GM23338 (cell line): Measurements from ENCODE around the gene ACSL6. TPM values are rescaled to one million over a fixed set of nuclear protein-coding genes. Genes with fewer than 3 reads are reported as not detected.

Experiments used
- ATAC-seq: fragments of 200-7000 bp; cut with Tn5 transposase; 3 replicates; pipeline ENCODE4 v1.9.1; 2020
- DNase-seq: peaks from one replicate; pipeline ENCODE4 v3.0.0-alpha.2; 2015; ENCODE audit warnings: low spot score
- H2AFZ ChIP-seq: fragments of 200-600 bp; sonication (generic); 2 replicates; pipeline ENCODE4 v1.8.0; 2016; ENCODE audit warnings: antibody characterized with exemption, mild to moderate bottlenecking, moderate library complexity
- H3F3A ChIP-seq: fragments of 200-600 bp; sonication (generic); replicated peaks from 2 replicates; pipeline ENCODE4 v1.8.0; 2017; ENCODE audit warnings: antibody characterized with exemption, mixed run types, low read depth
- H3K27ac ChIP-seq: fragments of 200-600 bp; sonication (generic); 2 replicates; pipeline ENCODE4 v1.6.1; 2016; ENCODE audit warnings: low read depth
- H3K27me3 ChIP-seq: fragments of 200-600 bp; sonication (generic); 2 replicates; pipeline ENCODE4 v1.8.0; 2016; ENCODE audit warnings: mild to moderate bottlenecking, mixed run types, moderate library complexity; ENCODE audit not compliant: insufficient read depth
- H3K36me3 ChIP-seq: fragments of 200-600 bp; sonication (generic); 2 replicates; pipeline ENCODE4 v1.8.0; 2016; ENCODE audit warnings: mild to moderate bottlenecking; ENCODE audit not compliant: insufficient read depth
- H3K4me1 ChIP-seq: fragments of 200-600 bp; sonication (generic); 2 replicates; pipeline ENCODE4 v1.8.0; 2016; ENCODE audit warnings: mild to moderate bottlenecking, moderate library complexity; ENCODE audit not compliant: insufficient read depth
- H3K4me2 ChIP-seq: fragments of 200-600 bp; sonication (generic); 2 replicates; pipeline ENCODE4 v1.7.1; 2017; ENCODE audit warnings: mixed run types
- H3K4me3 ChIP-seq: fragments of 200-600 bp; sonication (generic); 2 replicates; pipeline ENCODE4 v1.6.1; 2016; ENCODE audit warnings: mixed run types
- H3K79me2 ChIP-seq: fragments of 200-600 bp; sonication (generic); replicated peaks from 2 replicates; pipeline ENCODE4 v1.8.0; 2017; ENCODE audit warnings: mild to moderate bottlenecking; ENCODE audit not compliant: insufficient read depth
- H3K9me2 ChIP-seq: fragments of 200-600 bp; sonication (generic); 2 replicates; pipeline ENCODE4 v1.8.0; 2017; ENCODE audit not compliant: insufficient read depth
- H4K20me1 ChIP-seq: fragments of 200-600 bp; sonication (generic); replicated peaks from 2 replicates; pipeline ENCODE4 v1.8.0; 2017; ENCODE audit warnings: mild to moderate bottlenecking; ENCODE audit not compliant: insufficient read depth
- H3K27ac Mint-ChIP-seq: 2 replicates; pipeline ENCODE4 v1.8.0; 2020; ENCODE audit warnings: inconsistent platforms, mild to moderate bottlenecking, moderate library complexity, mixed read lengths
- H3K27me3 Mint-ChIP-seq: 3 replicates; pipeline ENCODE4 v1.8.0; 2022; ENCODE audit warnings: low read depth, mild to moderate bottlenecking, moderate library complexity, mixed read lengths, inconsistent platforms; ENCODE audit not compliant: insufficient read depth, poor library complexity
- H3K36me3 Mint-ChIP-seq: 3 replicates; pipeline ENCODE4 v1.8.0; 2021; ENCODE audit warnings: low read depth, mild to moderate bottlenecking, inconsistent platforms, moderate library complexity, mixed read lengths
- H3K4me1 Mint-ChIP-seq: 3 replicates; pipeline ENCODE4 v1.8.0; 2020; ENCODE audit warnings: mild to moderate bottlenecking, inconsistent platforms, mixed read lengths
- H3K4me3 Mint-ChIP-seq: 3 replicates; pipeline ENCODE4 v1.8.0; 2021; ENCODE audit warnings: moderate library complexity, mild to moderate bottlenecking, inconsistent platforms, mixed read lengths
- H3K9me3 Mint-ChIP-seq: 3 replicates; pipeline ENCODE4 v1.8.0; 2020; ENCODE audit warnings: moderate library complexity, mild to moderate bottlenecking, inconsistent platforms, mixed read lengths
- CREB1 ChIP-seq: fragments of 250-450 bp; sonication (Bioruptor Pico); IDR thresholded peaks from 2 replicates; pipeline ENCODE4 v1.5.0; 2020; ENCODE audit warnings: low read depth, mild to moderate bottlenecking, moderate library complexity
- CTCF ChIP-seq, 2 experiments: fragments of 200-600 bp in 1 of 2; sonication (generic) in 1 of 2; conservative IDR thresholded peaks; 2 replicates each; pipeline versions ENCODE4 v1.5.1 to v1.6.1; 2016 to 2017; ENCODE audit warnings: antibody characterized with exemption in 2 of 2, low read depth in 2 of 2, mild to moderate bottlenecking in 2 of 2, moderate library complexity in 1 of 2
- ETS1 ChIP-seq: IDR thresholded peaks from 2 replicates; pipeline ENCODE4 v1.6.1; 2016; ENCODE audit warnings: antibody characterized with exemption
- EZH2 ChIP-seq: fragments of 200-600 bp; sonication (generic); IDR thresholded peaks from one replicate; pipeline ENCODE4 v1.8.0; 2017; ENCODE audit warnings: antibody characterized with exemption, mild to moderate bottlenecking, low read depth; ENCODE audit not compliant: unreplicated experiment
- EZH2phosphoT487 ChIP-seq: fragments of 200-600 bp; sonication (generic); IDR thresholded peaks from one replicate; pipeline ENCODE4 v1.8.1; 2018; ENCODE audit warnings: antibody characterized with exemption; ENCODE audit not compliant: unreplicated experiment
- JUNB ChIP-seq: IDR thresholded peaks from one replicate; pipeline ENCODE4 v1.6.1; 2016; ENCODE audit warnings: antibody characterized with exemption; ENCODE audit not compliant: unreplicated experiment
- NANOG ChIP-seq: IDR thresholded peaks from 2 replicates; pipeline ENCODE4 v1.6.1; 2016; ENCODE audit warnings: antibody characterized with exemption, borderline replicate concordance
- POLR2AphosphoS5 ChIP-seq: IDR thresholded peaks from 2 replicates; pipeline ENCODE4 v1.6.1; 2016; ENCODE audit warnings: antibody characterized with exemption, low read depth
- REST ChIP-seq: IDR thresholded peaks from one replicate; pipeline ENCODE4 v1.6.1; 2018; ENCODE audit warnings: antibody characterized with exemption; ENCODE audit not compliant: unreplicated experiment
- STAT1 ChIP-seq: IDR thresholded peaks from one replicate; pipeline ENCODE4 v1.6.1; 2016; ENCODE audit warnings: antibody characterized with exemption; ENCODE audit not compliant: unreplicated experiment
- ZNF114 ChIP-seq: fragments of 250-450 bp; sonication (Bioruptor Pico); IDR thresholded peaks from 2 replicates; pipeline ENCODE4 v1.5.0; 2020; ENCODE audit warnings: mild to moderate bottlenecking, moderate library complexity
- ZNF331 ChIP-seq: fragments of 250-450 bp; sonication (Bioruptor Pico); IDR thresholded peaks from 2 replicates; pipeline ENCODE4 v1.5.0; 2020; ENCODE audit warnings: low read depth, mild to moderate bottlenecking, moderate library complexity
- ZNF462 ChIP-seq: fragments of 250-450 bp; sonication (Bioruptor Pico); IDR thresholded peaks from 2 replicates; pipeline ENCODE4 v1.5.0; 2020; ENCODE audit warnings: mild to moderate bottlenecking, moderate library complexity
- polyA plus RNA-seq: library from polyadenylated mRNA; unstranded; fragments of >200 nt; fragmentation: Nextera tagmentation; extraction: Ambion mirVana; gene quantifications from 2 replicates; pipeline ENCODE4 v1.2.1, GENCODE V29; 2016
- total RNA-seq: library from RNA; depleted of rRNA; stranded (reverse); fragments of >200 nt; shearing (Covaris generic); gene quantifications from 2 replicates; pipeline ENCODE4 v1.2.3, GENCODE V29; 2014

Gene ACSL6
- total and polyA plus RNA-seq, 2 experiments from 2014 or later, result 0.76 to 3.6 TPM

- no peaks in the 10 kb centered on the region for H3K9me3 Mint-ChIP-seq
- DNase-seq, result no peak
- H3K4me1 ChIP-seq, result no peaks in the 10 kb centered on the region
- H3K4me1 Mint-ChIP-seq, result no peaks in the 10 kb centered on the region
- H3K79me2 ChIP-seq, result no peaks in the 10 kb centered on the region
- no peak overlapping the region for H3K4me3 Mint-ChIP-seq
- no peak overlapping the region for H3K27ac Mint-ChIP-seq
- H3K27me3 ChIP-seq, result no peaks in the 10 kb centered on the region
- no peaks in the 10 kb centered on the region for H4K20me1 ChIP-seq
- H3K4me2 ChIP-seq, result no peak overlapping the region
- no peak for ATAC-seq
- no peaks in the 10 kb centered on the region; the same call in 1 of the 2 replicates for H3K9me2 ChIP-seq
- no peak overlapping the region for H3K4me3 ChIP-seq
- H2AFZ ChIP-seq, result no peak overlapping the region
- no peaks in the 10 kb centered on the region for H3K36me3 Mint-ChIP-seq
- H3K27me3 Mint-ChIP-seq, result peaks cover 3% of the 10 kb centered on the region
- no peaks in the 10 kb centered on the region for H3K36me3 ChIP-seq
- no peaks in the 10 kb centered on the region for H3F3A ChIP-seq
- TF ChIP-seq ZNF462 (CRISPR knock-in tag) (no peak), ETS1 (no peak), EZH2 (no peak), NANOG (no peak), CTCF (conservative IDR thresholded peaks at IDR 0.05; ENCODE audit: low read depth in 2 of 2) (no peak), ZNF331 (CRISPR knock-in tag) (no peak), JUNB (no peak), CREB1 (CRISPR knock-in tag) (no peak), EZH2phosphoT487 (no peak), REST (no peak), STAT1 (no peak), ZNF114 (CRISPR knock-in tag) (no peak), POLR2AphosphoS5 (no peak)
- H3K27ac ChIP-seq, result no peak overlapping the region
These were observed 97.0 kb downstream of the ACSL6 start for GRCh38 chr5:131914472-131914871.
